ENCODE data around the gene KRT80.

The KRT80 gene

DNA sequence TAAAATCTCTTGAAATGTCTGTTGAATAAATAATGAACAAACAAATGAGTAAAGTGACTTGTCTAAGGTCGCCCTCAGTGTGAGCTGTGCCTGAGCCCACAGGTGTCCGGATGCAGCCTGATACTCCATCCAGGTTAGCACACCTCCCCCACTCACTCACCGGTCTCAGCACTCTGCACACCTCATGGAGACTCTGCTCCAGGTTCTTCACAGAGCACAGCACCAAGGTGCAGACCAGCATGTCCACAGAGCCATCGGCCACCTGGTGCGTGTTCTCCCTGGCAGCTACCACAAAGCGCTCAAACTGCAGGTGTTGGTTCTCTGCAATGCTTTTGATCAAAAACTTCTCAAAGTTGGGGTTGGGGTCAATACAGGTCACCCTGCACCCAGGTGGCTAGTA, 37.1 kb upstream of the KRT80 start:
- DNase-seq = no peak

DNA sequence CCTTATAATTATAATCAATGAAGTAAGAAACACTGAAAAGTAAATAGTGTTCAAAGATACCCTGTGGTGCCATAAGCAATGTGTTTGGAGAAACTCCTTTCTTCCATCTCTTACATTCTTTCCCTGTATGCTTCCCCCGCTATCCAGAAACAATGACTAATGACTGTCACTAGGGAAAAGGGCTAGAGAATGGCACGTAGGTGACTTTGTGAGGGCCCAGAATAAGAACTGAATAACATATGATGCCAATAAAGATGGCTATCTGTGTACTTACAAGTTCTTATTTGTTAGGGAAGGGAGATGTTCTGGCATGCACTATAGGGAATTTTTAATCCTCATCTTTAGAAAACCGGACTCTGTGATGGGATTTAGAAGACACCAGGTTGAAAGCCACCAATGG, 36.6 kb upstream of the KRT80 start:
- no peak for DNase-seq

DNA sequence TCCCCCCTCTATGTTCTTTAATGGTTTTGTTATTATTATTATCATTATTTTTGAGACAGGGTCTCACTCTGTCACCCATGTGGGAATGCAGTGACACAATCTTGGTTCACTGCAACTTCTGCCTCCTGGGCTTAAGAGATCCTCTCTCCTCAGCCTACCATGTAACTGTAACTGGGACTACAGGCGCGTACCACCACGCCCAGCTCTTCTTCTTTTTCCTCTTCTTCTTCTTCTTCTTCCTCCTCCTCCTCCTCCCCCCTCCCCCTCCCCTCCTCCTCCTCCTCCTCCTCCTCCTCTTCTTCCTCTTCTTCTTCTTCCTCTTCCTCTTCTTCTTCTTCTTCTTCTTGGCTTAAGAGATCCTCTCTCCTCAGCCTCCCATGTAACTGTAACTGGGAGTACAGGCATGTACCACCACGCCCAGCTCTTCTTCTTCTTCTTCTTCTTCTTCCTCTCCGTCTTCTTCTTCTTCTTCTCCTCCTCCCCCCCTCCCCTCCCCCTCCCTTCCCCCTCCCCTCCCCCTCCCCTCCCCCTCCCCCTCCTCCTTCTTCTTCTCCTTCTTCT, 35.9 kb upstream of the KRT80 start:
- DNase-seq = no peak

DNA sequence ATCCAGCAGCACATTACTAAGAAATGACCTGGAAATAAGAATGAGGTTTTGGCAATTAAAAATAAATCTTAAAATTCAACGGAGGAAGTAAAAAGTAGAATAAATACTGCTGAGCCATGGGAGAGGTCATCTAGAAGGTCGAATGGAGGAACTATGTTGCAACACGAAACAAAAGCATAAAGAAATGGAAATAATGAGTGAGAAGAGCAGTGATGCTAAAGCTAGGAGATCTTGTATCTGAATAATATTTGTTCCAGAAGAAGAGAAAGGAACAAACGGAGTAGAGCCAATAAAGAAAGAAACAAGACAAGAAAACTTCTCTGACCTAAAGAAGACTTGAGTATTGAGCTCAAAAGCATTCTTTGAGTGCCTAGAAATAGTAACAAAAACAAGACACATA, 34.6 kb upstream of the KRT80 start:
- no peak for DNase-seq

DNA sequence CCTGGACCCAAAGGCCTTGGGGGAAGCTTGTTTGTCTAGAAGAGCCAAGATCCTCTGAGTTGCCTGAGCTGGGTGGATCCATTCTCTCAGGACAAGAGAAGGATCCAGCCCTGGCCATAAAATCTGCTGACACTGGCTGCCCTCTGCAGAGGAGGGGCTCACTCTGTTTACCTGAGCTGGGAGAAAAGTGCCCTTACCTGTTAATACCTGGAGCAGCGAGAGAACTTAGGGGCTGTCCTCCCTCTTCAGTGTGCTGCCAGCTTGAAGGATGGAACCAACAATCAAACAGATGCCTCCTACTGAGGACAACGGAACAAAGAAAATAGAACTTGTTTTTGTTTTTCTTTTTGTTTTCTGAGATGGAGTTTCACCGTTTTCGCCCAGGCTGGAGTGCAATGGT, 33.9 kb upstream of the KRT80 start:
- DNase-seq = no peak

DNA sequence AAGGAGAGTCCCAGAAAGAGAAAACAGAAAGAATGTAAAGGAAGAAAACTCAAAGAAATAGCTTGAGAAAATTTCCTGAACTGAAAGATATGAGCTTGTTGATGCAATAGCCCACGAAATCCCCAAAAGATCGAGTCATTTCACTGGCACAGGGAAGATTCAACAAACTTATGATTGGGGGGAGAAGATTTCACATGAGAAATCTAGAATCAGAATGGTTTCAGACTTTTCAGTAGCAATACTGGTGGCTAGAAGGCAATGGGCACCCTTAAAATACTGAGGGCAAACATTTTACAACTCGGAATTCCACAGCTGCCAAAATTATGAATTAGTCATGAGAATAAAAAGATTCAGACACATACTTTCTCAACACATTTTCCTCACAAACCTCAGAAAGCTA, 32.3 kb upstream of the KRT80 start:
- no peak for DNase-seq

DNA sequence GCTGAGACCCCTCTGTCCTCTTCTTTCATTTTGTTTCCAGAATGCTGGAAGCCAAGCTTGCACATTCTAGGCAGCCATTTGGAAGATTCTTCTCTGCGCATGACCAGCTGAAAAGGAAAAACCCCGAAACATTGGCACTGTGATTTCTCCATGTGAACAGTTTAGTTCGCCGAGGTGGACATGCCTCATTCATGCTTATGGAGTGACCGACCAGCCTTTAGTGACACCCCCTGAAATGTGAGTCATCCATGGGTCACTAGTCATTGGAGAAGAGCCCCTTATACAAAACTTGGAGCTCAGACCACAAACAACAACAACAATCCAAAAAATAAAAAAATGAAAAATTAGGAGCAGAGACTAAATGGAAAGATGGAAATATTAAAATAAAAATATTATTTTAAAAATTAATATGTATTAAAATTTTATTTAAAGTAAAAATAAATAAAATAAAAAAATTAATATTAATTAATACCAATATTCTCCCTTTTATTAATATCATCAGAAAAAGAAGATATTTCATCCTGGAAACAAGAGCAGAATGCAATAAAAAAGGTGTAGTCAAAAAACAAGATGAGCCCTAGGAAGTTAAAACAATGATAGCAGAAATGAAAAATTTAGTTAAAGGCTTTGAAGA, 31.7 kb upstream of the KRT80 start:
- DNase-seq = no peak

DNA sequence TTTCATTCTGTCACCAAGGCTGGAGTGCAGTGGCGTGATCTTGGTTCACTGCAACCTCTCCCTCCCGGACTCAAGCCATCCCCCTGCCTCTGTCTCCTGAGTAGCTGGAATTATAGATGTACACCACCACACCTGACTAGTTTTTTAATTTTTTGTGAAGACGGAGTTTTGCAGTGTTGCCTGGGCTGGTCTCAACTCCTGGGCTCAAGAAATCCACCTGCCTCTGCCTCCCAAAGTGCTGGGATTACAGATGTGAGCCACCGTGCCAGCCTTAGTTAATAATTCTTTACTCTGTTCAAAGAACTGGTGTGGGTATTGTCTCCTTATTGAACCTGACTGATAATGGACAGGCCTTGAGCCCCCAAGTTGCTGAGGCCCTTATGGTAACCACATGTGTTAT, 30.9 kb upstream of the KRT80 start:
- DNase-seq = no peak

DNA sequence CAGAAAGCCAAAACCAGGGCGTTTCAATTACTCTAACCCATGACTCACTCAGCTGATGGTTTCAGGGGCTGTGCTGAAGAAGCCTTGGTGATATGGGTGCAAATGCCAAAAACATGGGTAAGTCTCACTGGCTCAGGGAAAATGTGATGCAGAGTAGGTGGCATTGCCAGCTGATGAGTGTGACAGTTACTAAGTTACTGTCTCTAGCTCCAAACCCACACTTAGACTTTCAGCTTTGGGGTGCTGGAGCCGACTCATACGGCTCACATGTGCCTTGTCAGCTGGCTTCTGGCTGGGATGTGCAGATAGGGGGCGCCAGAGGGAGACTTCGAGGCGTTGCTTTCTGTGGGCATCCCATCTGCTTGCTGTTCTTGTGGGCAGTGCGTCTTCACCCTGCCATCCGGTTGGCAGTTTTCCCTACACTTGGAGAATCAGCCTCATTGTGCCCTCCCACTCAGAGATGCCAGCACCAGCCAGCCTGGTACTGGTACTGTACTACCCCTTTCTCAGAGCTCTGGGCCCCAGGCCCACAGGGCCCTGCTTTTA, 30.2 kb upstream of the KRT80 start:
- peak; percentile 29 for DNase-seq

DNA sequence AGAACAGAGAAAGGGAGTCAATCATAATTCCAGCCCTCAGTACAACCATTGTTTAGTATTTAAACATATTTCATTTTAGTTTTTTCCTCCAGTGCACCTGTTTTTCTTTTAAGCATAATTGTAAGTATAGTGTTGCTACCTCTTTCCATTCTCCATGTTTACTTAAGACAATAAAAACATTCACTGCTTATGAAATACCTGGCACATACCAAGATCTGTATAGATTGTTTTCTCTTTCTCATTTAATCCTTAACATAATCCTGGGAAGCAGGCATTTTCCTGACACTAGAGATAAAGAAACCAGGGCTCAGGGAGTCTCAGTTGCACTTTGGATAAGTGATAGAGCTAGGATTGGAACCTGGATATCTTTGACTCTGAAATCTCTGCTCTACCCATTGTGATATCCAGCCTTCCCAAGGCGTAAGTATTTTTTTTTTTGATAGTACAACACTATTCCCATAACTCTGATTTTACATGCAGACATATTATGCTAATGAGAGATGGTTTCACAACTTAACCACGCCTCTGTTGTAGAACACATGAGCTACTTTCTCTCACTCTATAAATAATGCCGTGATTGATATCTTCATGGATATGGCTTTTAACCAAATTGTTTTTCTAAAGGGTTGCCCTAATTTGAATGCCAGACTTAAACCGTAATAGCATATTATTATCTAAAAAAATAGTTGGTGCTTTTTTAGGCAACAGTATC, 29.4 kb upstream of the KRT80 start:
- no peak for DNase-seq

DNA sequence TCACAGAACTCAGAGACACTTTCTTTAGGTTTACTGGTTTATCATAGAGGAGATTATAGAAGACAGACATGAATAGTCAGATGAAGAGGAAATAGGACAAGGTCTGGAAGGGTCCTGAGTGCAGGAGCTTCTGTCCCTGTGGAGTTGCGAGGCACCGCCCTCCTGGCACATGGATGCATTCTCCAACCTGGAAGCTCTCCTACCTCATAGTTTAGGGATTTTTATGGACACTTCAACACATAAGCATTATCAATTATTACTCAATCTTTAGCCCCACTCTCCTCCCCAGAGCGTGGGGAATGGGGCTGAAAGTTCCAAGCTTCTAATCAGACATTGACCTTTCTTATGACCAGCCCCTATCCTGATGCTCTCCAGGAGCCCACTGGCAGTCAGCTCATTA, 28.7 kb upstream of the KRT80 start:
- no peak for DNase-seq

DNA sequence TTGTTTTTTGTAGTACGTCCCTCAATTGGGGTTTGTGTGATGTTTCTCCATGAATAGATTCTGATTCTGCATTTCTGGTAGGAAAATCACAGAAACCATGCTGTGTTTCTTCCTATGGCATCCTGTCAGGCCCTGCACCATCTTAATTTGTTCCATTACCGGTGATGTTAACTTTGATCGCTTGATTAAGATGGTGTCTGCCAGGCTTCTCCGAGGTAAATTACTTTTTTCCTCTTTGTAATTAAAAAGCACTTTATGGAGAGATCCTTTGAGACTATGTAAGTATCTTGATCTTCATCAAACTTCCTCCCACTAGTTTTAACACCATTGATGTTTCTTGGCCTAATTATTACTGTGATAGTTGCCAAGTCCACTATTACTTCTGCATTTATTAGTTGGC, 26.2 kb upstream of the KRT80 start:
- DNase-seq = no peak

DNA sequence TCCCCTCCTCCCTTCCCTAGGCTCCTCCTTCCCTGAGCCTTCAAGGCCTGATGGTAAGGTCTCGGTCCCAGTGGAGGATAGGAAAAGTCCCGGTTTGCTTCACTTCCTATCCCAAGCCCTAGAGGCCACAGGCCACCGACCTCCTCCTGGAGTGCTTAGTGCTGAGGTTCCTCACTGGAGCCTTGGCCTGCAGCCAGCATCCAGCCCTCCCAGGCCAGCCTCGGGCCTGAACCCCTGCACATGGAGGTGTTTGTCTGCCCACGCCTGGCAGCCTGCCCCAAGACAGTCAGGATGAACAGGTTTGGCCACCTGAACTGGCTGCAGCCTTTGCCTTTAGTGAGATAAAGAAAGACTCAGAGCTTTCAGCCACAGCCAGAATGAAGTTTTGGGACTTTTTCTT, 25.4 kb upstream of the KRT80 start:
- no peak for DNase-seq

DNA sequence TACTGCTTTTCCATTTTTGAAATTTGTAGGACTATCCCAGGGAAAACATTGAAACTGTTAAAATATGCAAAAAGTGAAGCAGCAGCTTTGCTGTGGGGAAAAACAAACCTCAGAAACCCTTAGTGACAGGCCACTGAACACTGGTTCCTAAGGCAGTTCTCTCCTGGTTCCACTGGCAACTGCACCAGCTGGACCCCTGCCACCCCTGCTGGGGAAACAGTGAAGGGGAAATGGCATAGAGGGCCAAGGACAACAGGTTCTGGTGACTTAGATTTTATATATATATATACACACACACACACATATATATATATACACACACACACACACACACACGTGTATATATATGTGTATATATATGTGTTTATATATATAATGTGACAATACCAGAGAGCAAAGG, 25.0 kb upstream of the KRT80 start:
- no peak for DNase-seq

DNA sequence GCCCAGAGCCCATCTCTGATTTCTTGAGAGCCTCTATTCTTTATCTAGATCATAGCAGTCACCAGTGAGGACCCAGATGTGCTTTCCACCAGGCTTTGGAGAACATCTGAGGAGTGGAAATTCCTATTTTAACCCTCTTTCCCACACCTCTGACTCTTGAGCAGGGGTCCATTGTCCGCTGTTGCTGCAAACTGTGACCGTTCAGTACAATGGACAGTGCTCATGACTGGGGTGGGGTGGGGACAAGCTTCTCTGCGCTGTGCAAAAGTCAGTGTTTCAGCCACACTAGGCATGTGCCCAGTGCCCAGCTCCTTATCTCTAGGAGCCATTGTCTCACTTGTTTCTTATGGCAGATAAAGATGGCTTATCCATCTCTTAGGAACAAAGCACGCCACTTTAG, 24.3 kb upstream of the KRT80 start:
- no peak for DNase-seq

DNA sequence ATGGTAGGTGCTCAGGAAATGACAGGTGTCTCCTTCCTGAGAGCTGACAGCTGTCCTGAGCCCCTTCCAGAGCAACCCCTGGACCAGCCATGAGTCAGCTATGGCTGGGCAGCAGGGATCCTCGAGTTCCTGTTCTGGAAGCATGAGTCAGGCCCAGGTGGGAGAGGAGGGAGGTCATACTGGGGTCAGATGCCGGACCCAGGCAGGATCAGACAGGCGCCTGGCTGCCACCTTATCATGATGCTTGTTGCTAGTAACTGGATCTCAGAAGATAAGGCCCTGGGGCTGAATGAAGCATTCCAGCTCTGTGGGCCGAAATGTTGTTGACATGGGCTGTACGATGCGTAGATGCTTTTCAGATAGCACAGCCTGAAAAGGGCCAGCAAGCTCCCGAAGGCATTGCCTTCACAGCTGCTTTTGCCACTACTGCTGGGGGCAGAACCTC, 23.8 kb upstream of the KRT80 start:
- no peak for DNase-seq

DNA sequence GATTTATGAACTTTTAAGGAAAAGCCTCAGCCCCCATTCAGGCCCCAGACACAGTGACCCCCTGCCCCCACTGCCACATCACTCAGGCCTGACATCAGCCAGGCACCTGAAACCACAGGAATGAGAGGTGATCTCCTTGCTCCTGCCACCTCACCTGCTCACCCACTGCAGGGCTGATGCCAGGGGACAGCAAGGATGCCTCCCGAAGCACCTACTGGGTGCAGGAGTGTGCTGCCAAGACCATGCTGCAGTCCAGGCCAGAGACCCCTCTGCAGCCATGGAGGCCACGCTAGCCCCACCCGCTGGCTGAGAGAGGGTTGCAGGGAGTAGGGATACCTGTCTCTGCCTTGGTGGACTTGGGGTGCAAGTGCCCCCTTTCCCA, 22.6 kb upstream of the KRT80 start:
- no peak for DNase-seq

DNA sequence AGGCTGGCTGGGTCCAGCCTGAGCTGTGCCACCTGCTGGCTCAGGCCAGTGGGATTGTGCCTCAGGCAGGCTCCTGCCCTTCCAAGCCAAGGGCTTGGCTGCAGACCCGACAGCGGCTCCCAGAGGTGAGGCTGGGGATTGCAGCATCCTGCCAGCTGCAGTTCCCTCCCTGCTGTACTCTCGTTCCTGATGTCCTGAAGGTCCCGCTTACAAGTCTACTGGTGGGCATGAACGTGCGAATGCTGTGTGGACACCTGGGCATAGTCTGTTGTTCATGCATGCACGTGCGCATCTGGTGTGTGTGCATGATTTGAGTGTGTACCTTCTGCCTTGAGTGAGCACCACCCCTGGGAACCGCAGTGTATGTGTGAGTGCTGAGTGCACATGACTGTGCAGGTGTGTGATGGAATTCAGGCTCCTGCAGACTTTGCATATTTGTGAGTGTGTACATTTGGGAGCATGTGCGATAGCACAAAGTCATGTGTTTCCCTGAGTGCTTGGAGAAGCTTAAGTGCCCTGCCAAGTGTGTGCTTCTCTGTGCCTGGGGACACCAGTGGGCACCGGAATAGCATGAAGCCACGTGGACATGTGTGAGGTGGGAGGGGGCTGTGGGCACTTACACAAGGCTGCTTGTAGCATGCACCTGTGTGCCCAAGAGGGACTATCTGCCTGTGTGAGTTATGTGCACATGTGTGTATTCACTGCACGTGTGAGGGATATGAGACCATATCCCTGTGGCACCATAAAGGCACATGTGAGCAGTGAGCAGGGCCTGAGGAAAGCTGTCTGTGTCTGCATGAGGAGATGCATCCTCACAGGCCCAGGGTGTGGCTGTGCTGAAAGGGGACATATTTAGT, 22.0 kb upstream of the KRT80 start:
- peak; percentile 38 for DNase-seq

DNA sequence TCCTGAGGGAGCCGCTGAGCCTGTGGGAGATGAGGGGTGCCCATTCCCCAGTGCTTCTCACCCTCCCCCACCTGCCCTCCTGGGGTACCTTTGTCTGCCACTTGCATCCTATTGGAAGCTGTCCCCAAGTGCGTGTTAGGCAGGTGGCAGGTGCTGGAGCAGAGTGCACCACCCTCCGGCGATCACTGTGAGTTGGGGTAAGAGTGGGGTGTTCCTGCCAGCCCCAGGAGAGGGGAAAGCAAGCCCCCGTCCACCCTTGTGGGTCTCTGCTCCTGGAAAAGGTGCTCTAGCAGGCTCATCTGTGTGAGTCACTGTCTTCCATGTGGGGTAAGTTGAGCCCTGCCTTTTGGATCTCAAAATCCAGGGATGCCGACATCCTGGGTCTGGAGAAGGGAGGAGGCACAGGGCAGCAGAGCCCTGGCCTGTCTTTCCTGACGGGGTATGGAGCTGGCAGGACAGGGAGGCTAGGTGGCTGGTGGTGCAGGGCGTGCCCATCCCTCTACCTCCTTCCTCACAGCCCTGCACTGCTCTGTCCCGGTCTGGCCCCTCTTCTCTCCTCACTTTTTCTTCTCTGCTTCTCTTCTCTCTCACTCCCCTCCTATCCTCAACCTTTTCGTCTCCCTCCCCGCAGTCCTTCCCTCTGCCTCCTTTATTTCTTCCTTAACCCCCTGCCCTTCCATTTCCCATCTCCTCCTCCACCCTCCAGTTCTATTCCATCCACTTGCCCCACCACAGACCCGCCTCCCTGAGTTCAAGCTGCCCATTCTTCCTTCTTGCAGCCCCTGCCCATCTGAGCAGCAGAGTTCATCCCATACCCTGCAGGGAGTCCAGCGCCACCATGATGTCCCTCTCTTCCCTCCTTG, 21.1 kb upstream of the KRT80 start:
- DNase-seq = no peak

DNA sequence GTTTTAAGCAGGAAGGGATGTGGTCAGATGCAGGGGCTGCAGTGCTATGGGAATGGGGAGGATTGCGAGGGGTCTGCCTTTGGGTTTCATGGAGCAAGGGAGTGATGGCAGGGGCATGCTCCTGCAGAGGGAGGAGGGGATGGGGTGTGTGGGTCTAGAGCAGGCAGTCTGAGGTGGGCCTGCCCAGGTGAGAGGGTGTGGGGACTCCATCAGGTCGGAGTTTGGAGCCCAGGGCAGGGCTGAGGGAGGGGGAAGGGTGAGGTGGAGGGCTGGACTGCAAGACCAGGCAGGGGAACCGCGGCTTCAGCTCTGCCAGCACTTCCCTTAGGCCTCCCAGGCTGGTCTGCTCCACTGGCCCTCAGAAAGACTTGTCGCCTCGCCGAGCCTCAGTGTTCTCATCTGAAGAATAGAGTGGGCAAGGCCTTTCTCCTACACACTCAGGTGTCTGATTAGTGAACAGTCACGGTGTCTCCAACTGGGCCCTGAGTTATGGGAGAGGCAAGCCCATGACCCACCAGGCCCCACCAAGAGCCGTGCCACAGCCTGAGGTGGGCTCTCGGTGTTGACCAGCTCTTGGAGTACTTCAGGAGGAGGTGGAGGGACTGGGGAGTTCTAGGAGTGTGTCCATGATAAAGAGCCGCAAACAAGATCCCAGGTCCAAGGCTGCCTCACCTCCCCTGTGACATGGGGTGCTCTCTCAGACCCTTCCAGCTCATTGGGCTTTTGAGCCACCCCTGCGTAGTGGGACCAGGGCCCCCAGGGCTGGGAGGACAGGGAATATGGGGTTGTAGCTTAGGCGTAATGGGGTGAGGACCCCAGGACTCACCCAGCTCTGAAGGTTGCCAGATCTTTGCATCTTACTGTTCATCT, 20.1 kb upstream of the KRT80 start:
- no peak for DNase-seq

DNA sequence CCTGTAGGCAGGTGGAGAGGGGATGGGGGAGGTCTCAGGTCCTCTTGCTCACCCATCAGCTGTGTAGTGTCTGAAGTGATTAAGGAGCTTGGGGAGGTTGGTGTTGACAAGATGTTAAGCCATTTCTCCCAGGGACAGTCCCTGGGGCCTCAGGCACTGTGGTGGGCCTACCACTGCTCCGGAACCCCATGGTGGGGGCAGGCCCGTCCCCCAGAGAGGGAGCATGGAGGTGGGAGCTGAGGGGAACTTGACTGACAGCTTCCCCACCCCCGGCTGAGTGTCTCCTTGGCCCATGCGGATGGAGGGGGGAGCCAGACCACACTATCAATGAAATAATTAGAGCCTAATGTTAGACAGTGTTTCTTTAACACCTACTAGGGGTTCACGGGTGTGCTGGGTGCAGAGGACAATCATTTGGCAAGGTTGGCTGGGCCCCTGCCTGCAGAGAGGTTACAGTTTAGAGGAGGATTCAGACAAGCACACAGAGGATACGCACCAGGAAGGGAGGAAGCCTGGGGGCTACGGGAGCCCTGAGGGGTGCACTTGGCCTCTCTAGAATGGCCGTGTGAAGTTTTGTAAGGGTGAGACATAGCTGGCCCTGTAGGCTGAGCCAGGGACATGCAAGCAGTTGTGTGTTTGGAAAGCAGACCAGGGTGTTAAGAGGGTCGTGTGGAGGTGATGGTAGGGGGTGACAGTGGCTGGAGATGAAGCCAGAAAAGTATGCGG, 19.3 kb upstream of the KRT80 start:
- no peak for DNase-seq
